Ishikawa (cell line): ENCODE data around the gene RELB.

Source experiments
- EGR1 ChIP-seq: IDR thresholded peaks from 2 replicates; pipeline ENCODE4 v1.6.1; 2012
- EP300 ChIP-seq: IDR thresholded peaks from 2 replicates; pipeline ENCODE4 v1.6.1; 2012; ENCODE audit warnings: borderline replicate concordance
- FOXM1 ChIP-seq: IDR thresholded peaks from 2 replicates; pipeline ENCODE4 v1.6.1; 2012; ENCODE audit warnings: low read depth, borderline replicate concordance
- NFIC ChIP-seq: IDR thresholded peaks from 2 replicates; pipeline ENCODE4 v1.6.1; 2012
- RAD21 ChIP-seq: IDR thresholded peaks from 2 replicates; pipeline ENCODE4 v1.6.1; 2012; ENCODE audit warnings: low read depth
- TAF1 ChIP-seq: IDR thresholded peaks from 2 replicates; pipeline ENCODE4 v1.6.1; 2012; ENCODE audit warnings: low read depth, mild to moderate bottlenecking
- TCF12 ChIP-seq: IDR thresholded peaks from 2 replicates; pipeline ENCODE4 v1.6.1; 2012; ENCODE audit warnings: low read depth
- TEAD4 ChIP-seq: IDR thresholded peaks from 2 replicates; pipeline ENCODE4 v1.6.1; 2012
- TF ChIP-seq, protein P1 (sequence below): IDR thresholded peaks from 2 replicates; pipeline ENCODE4 v1.6.1; 2012

GRCh38 chr19:45040059-45040771, 39.0 kb downstream of the RELB start:
- TF ChIP-seq NFIC (no peak), EP300 (no peak), TAF1 (no peak), TEAD4 (no peak), TCF12 (no peak), FOXM1 (no peak), RAD21 (no peak), EGR1 (no peak)
- TF ChIP-seq, protein P1, sequence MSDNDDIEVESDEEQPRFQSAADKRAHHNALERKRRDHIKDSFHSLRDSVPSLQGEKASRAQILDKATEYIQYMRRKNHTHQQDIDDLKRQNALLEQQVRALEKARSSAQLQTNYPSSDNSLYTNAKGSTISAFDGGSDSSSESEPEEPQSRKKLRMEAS, result no peak
